Osteoblast (primary cell): ENCODE data around the gene ZNF488. TPM values are rescaled to one million over a fixed set of nuclear protein-coding genes. Genes with fewer than 3 reads are reported as not detected.

Source experiments
- DNase-seq: peaks from one replicate; pipeline ENCODE4 v3.0.0; 2011; ENCODE audit warnings: low spot score, mixed read lengths; ENCODE audit not compliant: insufficient read length; ENCODE audit errors: missing footprints
- H2AFZ ChIP-seq: 2 replicates; pipeline ENCODE4 v1.6.0; 2011; ENCODE audit warnings: mild to moderate bottlenecking, low read length
- H3K27ac ChIP-seq: 2 replicates; pipeline ENCODE4 v1.5.1; 2011; ENCODE audit warnings: mild to moderate bottlenecking, low read depth, low read length, moderate library complexity
- H3K27me3 ChIP-seq: 2 replicates; pipeline ENCODE4 v1.6.0; 2012; ENCODE audit warnings: mild to moderate bottlenecking, control low read depth, inconsistent platforms, low read length, moderate library complexity; ENCODE audit not compliant: insufficient read depth
- H3K36me3 ChIP-seq: 2 replicates; pipeline ENCODE4 v1.5.1; 2011; ENCODE audit warnings: mild to moderate bottlenecking, low read length, control low read depth, moderate library complexity; ENCODE audit not compliant: insufficient read depth
- H3K4me1 ChIP-seq: 2 replicates; pipeline ENCODE4 v1.5.1; 2011; ENCODE audit warnings: mild to moderate bottlenecking, low read length, control low read depth, moderate library complexity; ENCODE audit not compliant: insufficient read depth
- H3K4me2 ChIP-seq: 2 replicates; pipeline ENCODE4 v1.6.0; 2011; ENCODE audit warnings: mild to moderate bottlenecking, low read length; ENCODE audit not compliant: insufficient read depth
- H3K4me3 ChIP-seq: fragments of 200-600 bp; sonication (generic); 3 replicates; pipeline ENCODE4 v1.5.1; 2012; ENCODE audit warnings: mild to moderate bottlenecking, low read length, inconsistent platforms; ENCODE audit not compliant: insufficient read depth
- H3K79me2 ChIP-seq: 2 replicates; pipeline ENCODE4 v1.6.0; 2012; ENCODE audit warnings: mild to moderate bottlenecking, low read length, control low read depth, inconsistent platforms; ENCODE audit not compliant: insufficient read depth
- H3K9me3 ChIP-seq: 2 replicates; pipeline ENCODE4 v1.5.1; 2011; ENCODE audit warnings: low read depth, low read length, control low read depth
- H4K20me1 ChIP-seq: 2 replicates; pipeline ENCODE4 v1.6.0; 2012; ENCODE audit warnings: mild to moderate bottlenecking, low read length, control low read depth; ENCODE audit not compliant: insufficient read depth
- CTCF ChIP-seq: IDR thresholded peaks from 2 replicates; pipeline ENCODE4 v1.5.1; 2011; ENCODE audit warnings: mild to moderate bottlenecking, low read depth, low read length, moderate library complexity; ENCODE audit errors: extremely low read depth
- total RNA-seq: library from RNA; depleted of rRNA; stranded (reverse); fragments of >200 nt; gene quantifications from 2 replicates; pipeline ENCODE4 v1.2.3, GENCODE V29; 2012

The ZNF488 gene
- total RNA-seq, 1 donor = under 0.01 TPM

DNA sequence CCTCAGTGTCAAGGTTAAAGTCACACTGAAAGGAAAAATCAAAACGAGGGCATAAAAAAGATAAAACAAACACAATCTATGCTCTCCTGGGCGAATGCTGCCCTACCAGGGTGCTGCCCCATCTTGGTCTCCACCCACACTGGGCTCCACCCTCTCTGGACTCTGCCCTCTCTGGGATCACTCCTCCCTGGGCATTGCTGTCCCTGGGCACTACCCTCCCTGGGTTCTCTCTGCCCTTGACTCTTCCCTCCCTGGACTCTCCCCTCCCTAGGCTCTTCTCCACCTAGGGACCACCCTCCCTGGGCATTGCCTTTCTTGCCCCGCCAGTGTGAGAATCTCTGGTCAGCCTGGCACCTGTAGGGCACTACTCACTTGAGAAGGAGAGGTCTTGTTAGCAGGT is 53.3 kb downstream of the ZNF488 start:
- TF ChIP-seq CTCF = no peak
- no peaks in the 10 kb centered on the region for H3K36me3 ChIP-seq
- H3K79me2 ChIP-seq = no peaks in the 10 kb centered on the region
- H4K20me1 ChIP-seq = no peaks in the 10 kb centered on the region
- no peak overlapping the region for H2AFZ ChIP-seq
- H3K4me3 ChIP-seq = no peak overlapping the region
- no peak overlapping the region for H3K4me2 ChIP-seq
- DNase-seq = peak; percentile 6
- H3K4me1 ChIP-seq = no peaks in the 10 kb centered on the region
- H3K9me3 ChIP-seq = no peaks in the 10 kb centered on the region
- no peak overlapping the region for H3K27ac ChIP-seq
- peaks cover 16% of the 10 kb centered on the region for H3K27me3 ChIP-seq

- Histone ChIP-seq H3K79me2 (no peaks in the 10 kb centered on the region), H3K9me3 (no peaks in the 10 kb centered on the region), H4K20me1 (no peaks in the 10 kb centered on the region), H3K4me2 (no peak overlapping the region), H3K36me3 (no peaks in the 10 kb centered on the region), H2AFZ (no peak overlapping the region), H3K4me1 (no peaks in the 10 kb centered on the region), H3K27me3 (peaks cover 13% of the 10 kb centered on the region), H3K27ac (no peak overlapping the region), H3K4me3 (no peak overlapping the region)
- peak; percentile 75 for DNase-seq
- TF ChIP-seq CTCF = no peak
These were observed 53.7 kb downstream of the ZNF488 start for GRCh38 chr10:47330366-47330765.

- H3K27me3 ChIP-seq = peaks cover 8% of the 10 kb centered on the region
- no peak overlapping the region for H2AFZ ChIP-seq
- H4K20me1 ChIP-seq = no peaks in the 10 kb centered on the region
- H3K4me1 ChIP-seq = no peaks in the 10 kb centered on the region
- no peaks in the 10 kb centered on the region for H3K36me3 ChIP-seq
- H3K4me3 ChIP-seq = no peak overlapping the region
- peak; percentile 58 for DNase-seq
- H3K4me2 ChIP-seq = no peak overlapping the region
- no peaks in the 10 kb centered on the region for H3K9me3 ChIP-seq
- no peak for TF ChIP-seq CTCF
- no peak overlapping the region for H3K27ac ChIP-seq
- no peaks in the 10 kb centered on the region for H3K79me2 ChIP-seq
These were observed 54.2 kb downstream of the ZNF488 start for GRCh38 chr10:47329855-47330254.

DNA sequence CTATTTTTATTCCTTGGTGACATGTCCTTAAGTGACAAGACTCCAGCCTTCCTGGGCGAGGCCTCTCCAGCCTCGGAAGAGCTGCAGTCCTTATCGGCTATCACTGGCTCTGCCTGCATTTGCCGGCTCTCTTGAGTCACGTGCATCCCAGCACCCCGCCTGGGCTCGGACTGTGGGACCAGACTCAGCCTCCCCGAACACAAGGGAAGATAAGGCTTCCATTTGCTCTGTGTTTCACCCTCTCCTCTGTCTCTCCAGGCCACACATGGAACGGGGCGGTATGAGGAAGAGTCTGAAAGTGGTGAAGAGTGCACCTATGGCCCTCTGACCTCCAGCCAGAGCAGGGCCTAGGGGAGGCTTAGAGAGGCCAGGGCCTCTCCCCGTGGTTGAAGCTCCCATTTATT is 57.2 kb downstream of the ZNF488 start:
- Histone ChIP-seq H3K4me2 (no peak overlapping the region), H3K36me3 (no peaks in the 10 kb centered on the region), H2AFZ (no peak overlapping the region), H3K9me3 (no peaks in the 10 kb centered on the region), H3K27ac (no peak overlapping the region), H4K20me1 (no peaks in the 10 kb centered on the region), H3K4me1 (no peaks in the 10 kb centered on the region), H3K79me2 (no peaks in the 10 kb centered on the region), H3K27me3 (peaks cover 7% of the 10 kb centered on the region), H3K4me3 (no peak overlapping the region)
- DNase-seq = peak; percentile 10
- no peak for TF ChIP-seq CTCF
